ENCODE measurements around the gene ANKZF1.
"Not testable (repeated sequence)": the region's sequence is repeated elsewhere in the genome, so short reads cannot be mapped to it uniquely, and the experiment has no call there.

Gene ANKZF1

GRCh38 chr2:219198974-219199373 is 30.6 kb upstream of the ANKZF1 start:
- Histone ChIP-seq H3K9me3 (ENCODE audit: control insufficient read depth, low read length) (no peaks in the 10 kb centered on the region), H3K4me2 (ENCODE audit: low read length) (no peak overlapping the region), H3K4me1 (peaks cover 4% of the 10 kb centered on the region), H3K4me3 (ENCODE audit: low read depth, low read length) (no peak overlapping the region), H2AFZ (no peak overlapping the region), H3K27me3 (ENCODE audit: control insufficient read depth, insufficient read depth, low read length) (no peaks in the 10 kb centered on the region), H3K36me3 (ENCODE audit: control insufficient read depth, insufficient read depth, low read length) (no peaks in the 10 kb centered on the region), H3K79me2 (no peaks in the 10 kb centered on the region), H3K9ac (no peak overlapping the region), H3K27ac (no peak overlapping the region)
- TF ChIP-seq CTCF (IDR thresholded peaks at IDR 0.05): no peak

- Histone ChIP-seq H3K4me3 (ENCODE audit: low read depth, low read length) (no peak overlapping the region), H3K79me2 (no peaks in the 10 kb centered on the region), H3K36me3 (ENCODE audit: control insufficient read depth, insufficient read depth, low read length) (no peaks in the 10 kb centered on the region), H3K9ac (no peak overlapping the region), H3K4me1 (peaks cover 4% of the 10 kb centered on the region), H3K27me3 (ENCODE audit: control insufficient read depth, insufficient read depth, low read length) (no peaks in the 10 kb centered on the region), H2AFZ (no peak overlapping the region), H3K9me3 (ENCODE audit: control insufficient read depth, low read length) (no peaks in the 10 kb centered on the region), H3K27ac (no peak overlapping the region), H3K4me2 (ENCODE audit: low read length) (no peak overlapping the region)
- no peak for TF ChIP-seq CTCF (IDR thresholded peaks at IDR 0.05)
These were observed 30.0 kb upstream of the ANKZF1 start for GRCh38 chr2:219199470-219200211.

GRCh38 chr2:219200502-219201326 is 28.9 kb upstream of the ANKZF1 start:
- not testable (repeated sequence) for H3K4me1 ChIP-seq; H3K4me2 ChIP-seq (ENCODE audit: low read length); H3K9ac ChIP-seq; H3K27me3 ChIP-seq (ENCODE audit: control insufficient read depth, insufficient read depth, low read length); H3K36me3 ChIP-seq (ENCODE audit: control insufficient read depth, insufficient read depth, low read length); H2AFZ ChIP-seq; H3K79me2 ChIP-seq; H3K4me3 ChIP-seq (ENCODE audit: low read depth, low read length); H3K9me3 ChIP-seq (ENCODE audit: control insufficient read depth, low read length); H3K27ac ChIP-seq

- H2AFZ ChIP-seq; H3K36me3 ChIP-seq (ENCODE audit: control insufficient read depth, insufficient read depth, low read length); H3K4me2 ChIP-seq (ENCODE audit: low read length); H3K27me3 ChIP-seq (ENCODE audit: control insufficient read depth, insufficient read depth, low read length); H3K4me1 ChIP-seq; H3K4me3 ChIP-seq (ENCODE audit: low read depth, low read length); H3K9me3 ChIP-seq (ENCODE audit: control insufficient read depth, low read length); H3K27ac ChIP-seq; H3K79me2 ChIP-seq; H3K9ac ChIP-seq: not testable (repeated sequence)
These were observed 28.3 kb upstream of the ANKZF1 start for GRCh38 chr2:219201331-219201730.

DNA sequence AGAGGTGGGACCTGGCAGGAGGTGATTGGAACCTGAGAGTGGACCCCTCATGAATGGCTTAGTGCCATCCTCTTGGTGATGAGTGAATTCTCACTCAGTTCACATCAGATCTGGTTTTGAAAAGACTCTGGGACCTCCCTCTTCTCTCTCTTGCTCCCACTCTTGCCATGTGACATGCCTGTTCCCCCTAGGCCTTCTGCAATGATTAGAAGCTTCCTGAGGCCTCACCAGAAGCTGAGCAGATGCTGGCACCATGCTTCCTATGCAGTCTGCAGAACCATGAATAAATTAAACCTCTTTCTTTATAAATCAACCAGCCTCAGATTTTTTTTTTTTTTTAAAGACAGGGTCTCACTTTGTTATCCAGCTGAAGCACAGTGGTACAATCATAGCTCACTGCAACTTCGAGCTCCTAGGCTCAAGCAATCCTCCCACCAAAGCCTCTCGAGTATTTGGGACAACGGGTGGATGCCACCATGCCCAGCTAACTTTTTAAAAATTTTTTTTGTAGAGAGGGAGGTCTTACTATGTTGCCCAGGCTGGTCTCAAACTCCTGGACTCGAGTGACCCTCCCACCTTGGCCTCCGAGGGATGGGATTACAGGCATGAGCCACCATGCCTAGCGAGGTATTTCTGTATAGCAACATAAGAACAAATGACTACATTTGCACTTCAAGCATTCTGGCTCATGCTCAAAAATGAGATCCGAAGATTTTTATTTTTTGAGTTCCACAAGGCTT is 25.0 kb upstream of the ANKZF1 start:
- Histone ChIP-seq H3K9me3 (ENCODE audit: control insufficient read depth, low read length) (no peaks in the 10 kb centered on the region), H3K27me3 (ENCODE audit: control insufficient read depth, insufficient read depth, low read length) (no peaks in the 10 kb centered on the region), H3K4me2 (ENCODE audit: low read length) (no peak overlapping the region), H3K9ac (no peak overlapping the region), H3K79me2 (no peaks in the 10 kb centered on the region), H3K27ac (no peak overlapping the region), H3K36me3 (ENCODE audit: control insufficient read depth, insufficient read depth, low read length) (no peaks in the 10 kb centered on the region), H3K4me1 (peaks cover 19% of the 10 kb centered on the region), H2AFZ (no peak overlapping the region), H3K4me3 (ENCODE audit: low read depth, low read length) (no peak overlapping the region)
- no peak for TF ChIP-seq CTCF (IDR thresholded peaks at IDR 0.05)

Data from parathyroid adenoma (tissue), 2 donors.